HuH-7.5 (cell line): ENCODE data around the gene NRCAM.

Experiments
- DNase-seq: peaks from one replicate; pipeline ENCODE4 v3.0.0; 2011; ENCODE audit warnings: low spot score

Gene NRCAM

GRCh38 chr7:108202743-108203142 is 253.5 kb downstream of the NRCAM start:
- no peak for DNase-seq

GRCh38 chr7:108201766-108202165 is 254.5 kb downstream of the NRCAM start:
- DNase-seq, result no peak

GRCh38 chr7:108200326-108200725 is 255.9 kb downstream of the NRCAM start:
- DNase-seq, result no peak

GRCh38 chr7:108197371-108198091 is 258.7 kb downstream of the NRCAM start:
- DNase-seq, result no peak

- no peak for DNase-seq
These were observed 260.2 kb downstream of the NRCAM start for GRCh38 chr7:108196004-108196403.

GRCh38 chr7:108193594-108194498 is 262.4 kb downstream of the NRCAM start:
- DNase-seq, result no peak

GRCh38 chr7:108190891-108191290 is 265.3 kb downstream of the NRCAM start:
- DNase-seq, result no peak

GRCh38 chr7:108189733-108190388 is 266.4 kb downstream of the NRCAM start:
- DNase-seq, result no peak

GRCh38 chr7:108188724-108189123 is 267.5 kb downstream of the NRCAM start:
- no peak for DNase-seq

- DNase-seq, result peak; percentile 25
These were observed 274.9 kb downstream of the NRCAM start for GRCh38 chr7:108181073-108181985.

GRCh38 chr7:108178398-108178797 is 277.8 kb downstream of the NRCAM start:
- DNase-seq, result no peak

- DNase-seq, result no peak
These were observed 285.1 kb downstream of the NRCAM start for GRCh38 chr7:108171164-108171563.

- no peak for DNase-seq
These were observed 286.0 kb downstream of the NRCAM start for GRCh38 chr7:108170251-108170650.

GRCh38 chr7:108167460-108167859 is 288.8 kb downstream of the NRCAM start:
- no peak for DNase-seq

GRCh38 chr7:108166687-108167086 is 289.5 kb downstream of the NRCAM start:
- DNase-seq, result no peak

GRCh38 chr7:108165723-108166122 is 290.5 kb downstream of the NRCAM start:
- DNase-seq, result no peak

- no peak for DNase-seq
These were observed 291.3 kb downstream of the NRCAM start for GRCh38 chr7:108164946-108165345.

- DNase-seq, result no peak
These were observed 291.9 kb downstream of the NRCAM start for GRCh38 chr7:108164342-108164741.

GRCh38 chr7:108158776-108159175 is 297.5 kb downstream of the NRCAM start:
- DNase-seq, result no peak

GRCh38 chr7:108157606-108158335 is 298.5 kb downstream of the NRCAM start:
- no peak for DNase-seq
